ENCODE data around the gene GKAP1.
A peak's percentile ranks its signal among the peaks of the same experiment; 100 is the strongest.
"Not testable (repeated sequence)": the region's sequence is repeated elsewhere in the genome, so short reads cannot be mapped to it uniquely, and the experiment has no call there.

GKAP1 gene

GRCh38 chr9:83817356-83818278 is at the start of gene GKAP1:
GKAP1 (minus strand) TSS chr9:83817769; CDS start chr9:83806517, 11,252 bp downstream.
- DNase-seq (ENCODE audit: low read depth): peak; percentile 65

- DNase-seq (ENCODE audit: low read depth): not testable (repeated sequence)
These were observed 32.3 kb upstream of the GKAP1 start for GRCh38 chr9:83849895-83850294.

GRCh38 chr9:83837070-83837643 is 19.6 kb upstream of the GKAP1 start:
- not testable (repeated sequence) for DNase-seq (ENCODE audit: low read depth)

- DNase-seq (ENCODE audit: low read depth): not testable (repeated sequence)
These were observed 13.0 kb upstream of the GKAP1 start for GRCh38 chr9:83830426-83831071.

DNA sequence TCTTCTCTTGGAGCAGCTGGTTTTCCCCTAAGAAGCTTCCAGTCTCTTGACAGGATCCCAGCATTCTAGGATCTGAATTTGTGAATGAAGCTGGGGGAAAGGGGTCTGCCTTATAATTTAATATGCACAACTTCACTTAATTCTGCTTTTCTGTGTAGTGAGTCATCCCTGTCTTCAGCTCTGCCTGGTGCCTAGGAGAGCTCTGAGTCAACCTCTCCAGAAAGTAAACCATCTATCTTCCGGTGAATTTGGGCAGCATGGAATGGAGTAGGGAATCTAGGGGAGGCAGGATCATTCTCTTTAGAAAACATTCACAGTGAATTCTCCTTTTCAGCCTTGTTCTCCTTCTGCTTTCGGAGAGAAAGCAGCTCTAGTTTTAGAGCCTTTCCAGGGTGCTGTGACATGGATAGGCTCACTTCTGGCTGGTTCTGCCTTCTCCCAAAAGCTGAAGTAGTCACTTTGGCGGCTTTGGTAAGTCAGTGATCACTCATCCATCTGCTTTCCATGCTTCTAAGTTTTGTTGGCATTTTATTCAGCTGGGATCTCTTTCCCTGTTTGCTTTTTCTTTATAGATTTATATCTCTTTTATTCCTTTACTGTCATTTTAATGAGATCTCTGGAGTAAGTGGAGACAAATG is 7.5 kb upstream of the GKAP1 start:
- not testable (repeated sequence) for DNase-seq (ENCODE audit: low read depth)

GRCh38 chr9:83817011-83817355 is 586 bp downstream of the GKAP1 start:
- DNase-seq (ENCODE audit: low read depth): peak; percentile 5

- DNase-seq (ENCODE audit: low read depth): not testable (repeated sequence)
These were observed 2.4 kb downstream of the GKAP1 start for GRCh38 chr9:83815120-83815519.

GRCh38 chr9:83809213-83809612 is 8.4 kb downstream of the GKAP1 start:
- not testable (repeated sequence) for DNase-seq (ENCODE audit: low read depth)

GRCh38 chr9:83804454-83804853 is 13.1 kb downstream of the GKAP1 start:
- DNase-seq (ENCODE audit: low read depth): not testable (repeated sequence)

DNA sequence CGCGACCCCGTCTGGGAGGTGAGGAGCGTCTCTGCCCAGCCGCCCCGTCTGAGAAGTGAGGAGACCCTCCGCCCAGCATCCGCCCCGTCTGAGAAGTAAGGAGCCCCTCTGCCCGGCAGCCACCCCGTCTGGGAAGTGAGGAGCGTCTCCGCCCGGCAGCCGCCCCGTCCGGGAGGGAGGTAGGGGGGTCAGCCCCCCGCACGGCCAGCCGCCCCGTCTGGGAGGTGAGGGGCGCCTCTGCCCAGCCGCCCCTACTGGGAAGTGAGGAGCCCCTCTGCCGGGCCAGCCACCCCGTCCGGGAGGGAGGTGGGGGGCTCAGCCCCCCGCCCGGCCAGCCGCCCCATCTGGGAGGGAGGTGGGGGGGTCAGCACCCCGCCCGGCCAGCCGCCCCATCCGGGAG is 13.6 kb downstream of the GKAP1 start:
- not testable (repeated sequence) for DNase-seq (ENCODE audit: low read depth)

GRCh38 chr9:83800236-83801033 is 17.1 kb downstream of the GKAP1 start:
- no peak for DNase-seq (ENCODE audit: low read depth)

DNA sequence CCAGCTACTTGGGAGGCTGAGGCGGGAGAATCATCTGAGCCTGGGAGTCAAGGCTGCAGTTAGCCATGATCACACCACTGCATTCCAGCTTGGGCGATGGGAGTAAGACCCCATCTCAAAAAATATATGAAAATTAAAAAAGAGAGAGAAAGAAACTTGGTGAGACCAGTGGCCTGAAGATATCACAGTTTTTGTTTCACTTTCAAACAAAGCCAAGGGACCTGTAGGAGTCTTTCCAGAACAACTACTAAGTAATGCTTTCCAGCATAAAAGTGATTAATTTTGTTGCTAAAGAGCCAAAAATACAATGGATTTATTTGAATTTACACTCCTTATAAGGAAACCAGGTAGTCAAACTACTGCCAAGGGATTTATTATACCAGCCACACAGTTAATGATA is 23.5 kb downstream of the GKAP1 start:
- no peak for DNase-seq (ENCODE audit: low read depth)

GRCh38 chr9:83792746-83793145 is 24.8 kb downstream of the GKAP1 start:
- DNase-seq (ENCODE audit: low read depth): no peak

- DNase-seq (ENCODE audit: low read depth): no peak
These were observed 39.4 kb downstream of the GKAP1 start for GRCh38 chr9:83778164-83778563.

DNA sequence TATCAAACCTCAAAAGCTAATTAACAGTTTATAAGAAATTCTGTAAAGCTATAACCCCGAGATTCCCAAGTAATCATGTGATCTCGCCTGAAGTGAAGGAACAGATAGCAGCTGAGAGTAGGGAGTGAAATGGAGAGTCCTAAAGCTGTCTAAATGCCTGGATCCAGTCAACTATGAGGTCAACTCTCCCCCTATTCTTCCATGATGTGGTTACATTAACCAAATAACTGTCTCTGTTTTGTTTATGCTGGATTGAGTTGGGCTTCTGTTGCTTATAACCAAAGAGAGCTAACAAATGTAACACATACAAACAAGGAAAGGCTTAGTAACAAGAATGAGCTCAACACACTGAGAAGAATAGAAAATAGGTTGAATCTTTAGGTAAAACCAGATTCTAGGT is 41.6 kb downstream of the GKAP1 start:
- DNase-seq (ENCODE audit: low read depth): no peak

GRCh38 chr9:83772860-83773259 is 44.7 kb downstream of the GKAP1 start:
- DNase-seq (ENCODE audit: low read depth): no peak

DNA sequence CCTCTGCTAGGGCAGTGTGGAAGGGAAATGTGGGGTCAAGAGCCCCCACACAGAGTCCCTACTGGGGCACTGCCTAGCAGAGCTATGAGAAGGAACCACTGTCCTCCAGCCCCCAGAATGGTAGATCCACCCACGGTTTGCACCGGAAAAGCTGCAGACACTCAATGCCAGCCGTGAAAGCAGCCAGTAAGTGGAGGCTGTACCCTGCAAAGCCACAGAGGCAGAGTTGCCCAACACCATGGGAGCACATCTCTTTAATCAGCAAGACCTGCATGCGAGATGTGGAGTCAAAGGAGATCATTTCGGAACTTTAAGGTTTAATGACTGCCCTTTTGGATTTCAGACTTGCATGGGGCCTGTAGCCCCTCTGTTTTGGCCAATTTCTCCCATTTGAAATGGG is 52.2 kb downstream of the GKAP1 start:
- no peak for DNase-seq (ENCODE audit: low read depth)

DNA sequence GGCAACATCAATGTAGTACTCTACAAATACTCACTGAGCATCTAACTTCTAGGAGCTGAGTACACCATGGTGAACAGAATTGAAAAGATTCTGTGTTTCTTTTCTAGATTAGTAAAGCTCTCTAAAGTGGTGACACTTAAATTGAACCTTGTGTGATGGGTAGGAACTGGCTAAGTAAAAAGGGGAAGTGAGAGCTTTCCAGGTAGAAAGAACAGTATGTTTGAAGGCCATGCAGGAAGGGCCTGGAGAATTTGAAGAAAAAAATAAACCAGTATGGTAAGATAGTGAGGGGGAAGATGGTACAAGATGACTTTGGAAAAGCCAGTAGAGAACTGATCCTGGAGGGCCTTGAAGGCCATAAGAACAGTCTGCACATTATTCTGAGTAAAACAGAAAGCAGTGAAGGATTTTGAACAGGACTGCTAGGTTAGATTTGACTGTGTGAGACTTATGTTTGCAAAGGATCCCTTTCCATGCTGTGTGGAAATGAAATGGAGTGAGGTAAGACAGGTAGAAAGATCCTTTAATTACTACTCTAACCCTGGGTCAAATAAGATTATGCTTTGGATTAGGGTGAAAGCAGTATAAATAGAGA is 63.1 kb downstream of the GKAP1 start:
- DNase-seq (ENCODE audit: low read depth): no peak

DNA sequence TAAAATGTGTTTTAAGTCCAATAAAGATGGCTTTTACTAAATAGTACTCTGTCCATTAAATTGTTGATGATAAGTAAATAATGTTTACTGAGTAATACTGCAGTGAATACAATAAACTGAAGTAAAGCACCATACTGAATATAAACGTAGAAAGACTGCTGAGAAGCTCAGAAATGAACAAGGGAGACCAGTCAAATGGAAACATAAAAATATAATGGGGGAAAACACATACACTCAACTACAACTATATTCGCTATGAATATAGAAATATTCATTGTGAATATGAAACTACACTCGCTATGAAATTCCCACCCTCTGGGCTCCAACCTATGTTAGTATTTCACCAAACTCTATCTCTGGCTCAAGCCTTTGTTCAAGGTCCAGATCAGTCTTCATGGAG is 67.9 kb downstream of the GKAP1 start:
- no peak for DNase-seq (ENCODE audit: low read depth)

- no peak for DNase-seq (ENCODE audit: low read depth)
These were observed 73.4 kb downstream of the GKAP1 start for GRCh38 chr9:83744206-83744605.

DNA sequence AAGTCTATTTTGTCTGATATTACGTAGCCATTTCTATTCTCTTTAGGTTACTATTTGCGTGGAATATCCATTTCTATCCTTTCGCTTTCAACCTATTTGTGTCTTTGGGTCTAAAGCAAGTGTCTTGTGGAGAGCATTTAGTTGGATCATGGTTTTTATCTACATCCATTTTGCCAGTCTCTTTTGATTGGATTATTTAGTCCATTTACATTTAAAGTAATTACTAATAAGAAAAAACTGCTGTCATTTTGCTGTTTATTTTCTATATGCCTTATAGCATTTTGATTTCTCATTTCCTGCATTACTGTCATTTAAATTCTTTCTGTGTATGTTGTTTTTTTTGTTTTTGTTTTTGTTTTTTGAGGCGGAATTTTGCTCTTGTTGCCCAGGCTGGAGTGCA is 83.8 kb downstream of the GKAP1 start:
- DNase-seq (ENCODE audit: low read depth): no peak

Measured in stimulated activated CD8-positive, alpha-beta memory T cell treated with anti-CD3 and anti-CD28 coated beads, Interleukin-15, amount 100 ng/mL, for 1 hour (primary cell).